PC-3 (cell line): Measurements from ENCODE around the gene UBE2E1.

Experiments used
- EZH2 ChIP-seq: fragments of 300-600 bp; sonication (generic); IDR thresholded peaks from one replicate; pipeline ENCODE4 v1.6.1; 2017; ENCODE audit warnings: antibody characterized with exemption, mild to moderate bottlenecking, low read length; ENCODE audit not compliant: unreplicated experiment
- EZH2phosphoT487 ChIP-seq: fragments of 300-600 bp; sonication (generic); IDR thresholded peaks from 2 replicates; pipeline ENCODE4 v1.6.1; 2018; ENCODE audit warnings: mild to moderate bottlenecking, antibody characterized with exemption, low read length, borderline replicate concordance

GRCh38 chr3:23824699-23825444 lies 19.1 kb downstream of the UBE2E1 start:
- TF ChIP-seq EZH2 = no peak
- TF ChIP-seq EZH2phosphoT487 = no peak
